ENCODE measurements around the gene COL4A5. TPM values are rescaled to one million over a fixed set of nuclear protein-coding genes. Genes with fewer than 3 reads are reported as not detected.

The COL4A5 gene
- total and polyA plus RNA-seq, 8 donors: 15.5 to 203 (median 166) TPM

DNA sequence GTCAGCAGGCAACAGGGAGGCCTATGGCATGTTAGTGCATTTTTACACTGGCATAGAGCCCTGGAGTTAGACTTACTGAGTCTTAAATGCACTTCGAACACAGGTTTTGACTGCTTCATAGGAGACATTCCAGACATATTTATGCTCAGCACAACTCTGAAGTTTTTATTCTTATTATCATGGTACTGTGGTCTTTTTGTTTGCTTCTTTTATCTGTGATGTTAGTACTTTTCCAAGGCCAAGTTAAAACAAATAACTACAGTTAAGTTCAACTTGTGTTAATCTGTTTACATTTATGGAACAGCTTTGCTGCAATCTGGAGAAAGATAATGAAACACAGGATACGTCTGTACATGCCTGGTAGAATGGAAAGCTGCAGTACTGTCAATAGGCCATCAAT, 76.5 kb downstream of the COL4A5 start:
- TF ChIP-seq, protein P1, sequence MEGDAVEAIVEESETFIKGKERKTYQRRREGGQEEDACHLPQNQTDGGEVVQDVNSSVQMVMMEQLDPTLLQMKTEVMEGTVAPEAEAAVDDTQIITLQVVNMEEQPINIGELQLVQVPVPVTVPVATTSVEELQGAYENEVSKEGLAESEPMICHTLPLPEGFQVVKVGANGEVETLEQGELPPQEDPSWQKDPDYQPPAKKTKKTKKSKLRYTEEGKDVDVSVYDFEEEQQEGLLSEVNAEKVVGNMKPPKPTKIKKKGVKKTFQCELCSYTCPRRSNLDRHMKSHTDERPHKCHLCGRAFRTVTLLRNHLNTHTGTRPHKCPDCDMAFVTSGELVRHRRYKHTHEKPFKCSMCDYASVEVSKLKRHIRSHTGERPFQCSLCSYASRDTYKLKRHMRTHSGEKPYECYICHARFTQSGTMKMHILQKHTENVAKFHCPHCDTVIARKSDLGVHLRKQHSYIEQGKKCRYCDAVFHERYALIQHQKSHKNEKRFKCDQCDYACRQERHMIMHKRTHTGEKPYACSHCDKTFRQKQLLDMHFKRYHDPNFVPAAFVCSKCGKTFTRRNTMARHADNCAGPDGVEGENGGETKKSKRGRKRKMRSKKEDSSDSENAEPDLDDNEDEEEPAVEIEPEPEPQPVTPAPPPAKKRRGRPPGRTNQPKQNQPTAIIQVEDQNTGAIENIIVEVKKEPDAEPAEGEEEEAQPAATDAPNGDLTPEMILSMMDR (IDR thresholded peaks at IDR 0.05): no peak
- Histone ChIP-seq H3K4me1 (no peaks in the 10 kb centered on the region), H3K4me3 (no peak overlapping the region), H3K9me3 (no peaks in the 10 kb centered on the region), H3K27me3 (peaks cover 0 to 5% of the 10 kb centered on the region in 2 donors), H3K27ac (no peak overlapping the region), H3K36me3 (no peaks in the 10 kb centered on the region)
- no peak for DNase-seq
- intact Hi-C loops (cut with DNase I): no loop called here
- no peak for ATAC-seq

- Histone ChIP-seq H3K27ac (no peak overlapping the region), H3K27me3 (peaks cover 0 to 3% of the 10 kb centered on the region in 2 donors), H3K4me3 (no peak overlapping the region), H3K9me3 (no peaks in the 10 kb centered on the region), H3K4me1 (no peaks in the 10 kb centered on the region), H3K36me3 (no peaks in the 10 kb centered on the region)
- TF ChIP-seq, protein P1 (IDR thresholded peaks at IDR 0.05): no peak
- intact Hi-C loops (cut with DNase I): no loop called here
- no peak for DNase-seq
- no peak for ATAC-seq
These were observed 88.1 kb downstream of the COL4A5 start for GRCh38 chrX:108527724-108528123.

- H3K27ac ChIP-seq: no peak overlapping the region
- H3K36me3 ChIP-seq: no peaks in the 10 kb centered on the region
- H3K4me1 ChIP-seq: no peaks in the 10 kb centered on the region
- DNase-seq: peak in 1 of 4 donors; percentile 11
- TF ChIP-seq, protein P1 (IDR thresholded peaks at IDR 0.05): peak; percentile 21 to 74
- intact Hi-C loops (cut with DNase I): no loop called here
- H3K9me3 ChIP-seq: no peaks in the 10 kb centered on the region
- H3K27me3 ChIP-seq: no peaks in the 10 kb centered on the region
- no peak overlapping the region for H3K4me3 ChIP-seq
- ATAC-seq: peak; percentile 77
These were observed 97.4 kb downstream of the COL4A5 start for GRCh38 chrX:108537005-108537404.

DNA sequence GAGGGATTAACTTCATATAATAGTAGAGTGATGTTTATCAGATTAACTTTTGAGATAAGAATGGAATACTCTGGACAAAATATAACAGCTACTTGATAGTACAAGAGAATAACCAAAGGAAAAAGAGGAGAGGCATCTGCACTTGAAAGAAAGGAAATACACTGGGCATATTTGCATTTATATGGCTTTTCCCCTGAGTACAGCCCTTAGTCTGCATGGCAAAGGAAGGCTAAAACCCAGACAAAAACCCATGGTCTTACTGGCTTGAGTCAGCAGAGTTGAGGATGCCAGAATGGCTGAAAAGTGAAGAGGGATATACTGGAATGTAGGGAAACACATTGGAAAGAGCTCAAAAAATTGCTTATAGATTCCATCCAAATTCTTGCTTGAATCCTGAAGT, 101.6 kb downstream of the COL4A5 start:
- ATAC-seq (no peak), DNase-seq (no peak)
- intact Hi-C loops (cut with DNase I): no loop called here
- Histone ChIP-seq H3K4me3 (no peak overlapping the region), H3K4me1 (no peaks in the 10 kb centered on the region), H3K27me3 (no peaks in the 10 kb centered on the region), H3K27ac (no peak overlapping the region), H3K9me3 (no peaks in the 10 kb centered on the region), H3K36me3 (no peaks in the 10 kb centered on the region)
- TF ChIP-seq, protein P1 (IDR thresholded peaks at IDR 0.05): no peak

GRCh38 chrX:108557580-108557979, 117.9 kb downstream of the COL4A5 start:
- no peaks in the 10 kb centered on the region for H3K9me3 ChIP-seq
- no peak for DNase-seq
- no peak overlapping the region for H3K27ac ChIP-seq
- H3K27me3 ChIP-seq: no peaks in the 10 kb centered on the region
- no peaks in the 10 kb centered on the region for H3K4me1 ChIP-seq
- no peaks in the 10 kb centered on the region for H3K36me3 ChIP-seq
- ATAC-seq: no peak
- H3K4me3 ChIP-seq: no peak overlapping the region
- TF ChIP-seq, protein P1 (IDR thresholded peaks at IDR 0.05): no peak
- intact Hi-C loops (cut with DNase I): no loop called here
